Endothelial cell of umbilical vein (primary cell): ENCODE results near the gene TEC. TPM values are rescaled to one million over a fixed set of nuclear protein-coding genes. Genes with fewer than 3 reads are reported as not detected.

ENCODE experiments used
- BruUV-seq: library from RNA; stranded (reverse); fragments of 400-500 nt; replicated peaks from 2 replicates; lab custom pipeline; 2021; lab: Mats Ljungman, UMichigan
- CTCF ChIA-PET: fragments of 300-600, 350-600 bp; sonication (Branson Sonifier 250); formaldehyde crosslinking; loops from one replicate; lab custom pipeline; 2021; ENCODE audit warnings: antibody characterized with exemption, inconsistent platforms; lab: Charles Lee
- POLR2A ChIA-PET: fragments of 300-600, 350-600 bp; sonication (Branson Sonifier 250); formaldehyde crosslinking; loops from one replicate; lab custom pipeline; 2021; ENCODE audit warnings: antibody characterized with exemption, inconsistent platforms; lab: Charles Lee
- DNase-seq: peaks from one replicate; pipeline ENCODE4 v3.0.0-alpha.2; 2011; ENCODE audit warnings: low read depth, low spot score
- FAIRE-seq: peaks from 2 replicates; lab custom pipeline; 2011; peaks lifted over from hg19 to GRCh38; lab: Jason Lieb, UNC
- H2AFZ ChIP-seq: 2 replicates; pipeline ENCODE4 v1.6.0; 2012; ENCODE audit warnings: low read depth, low read length, control low read depth, inconsistent platforms
- H3K27ac ChIP-seq: 2 replicates; pipeline ENCODE4 v1.5.1; 2011; ENCODE audit warnings: low read depth, mild to moderate bottlenecking, control low read depth, low read length, moderate library complexity; ENCODE audit not compliant: insufficient read depth
- H3K27me3 ChIP-seq, 2 experiments: 2 replicates each; pipeline versions ENCODE4 v1.6.0 to v1.6.1; 2011; ENCODE audit warnings: low read length in 2 of 2, mixed read lengths in 1 of 2; ENCODE audit not compliant: control insufficient read depth in 2 of 2, insufficient read depth in 2 of 2
- H3K36me3 ChIP-seq, 2 experiments: 2 replicates in 1 of 2; 3 replicates in 1 of 2; pipeline ENCODE4 v1.5.1; 2011; ENCODE audit warnings: low read length in 2 of 2, mild to moderate bottlenecking in 1 of 2, moderate library complexity in 1 of 2; ENCODE audit not compliant: control insufficient read depth in 2 of 2, insufficient read depth in 2 of 2; ENCODE audit errors: extremely low read depth in 1 of 2
- H3K4me1 ChIP-seq: 3 replicates; pipeline ENCODE4 v1.5.1; 2011; ENCODE audit warnings: mild to moderate bottlenecking, low read length; ENCODE audit not compliant: control insufficient read depth, insufficient read depth; ENCODE audit errors: extremely low read depth
- H3K4me2 ChIP-seq: 2 replicates; pipeline ENCODE4 v1.6.1; 2011; ENCODE audit warnings: low read length, control low read depth, mixed read lengths; ENCODE audit not compliant: insufficient read depth
- H3K4me3 ChIP-seq, 3 experiments: fragments of 200-600 bp in 1 of 3; sonication (generic), shearing (Covaris generic) in 1 of 3; replicated peaks in 1 of 3; 2 replicates each; pipeline ENCODE4 v1.5.1; 2011 to 2016; ENCODE audit warnings: control low read depth in 3 of 3, low read length in 3 of 3, mild to moderate bottlenecking in 2 of 3, inconsistent platforms in 1 of 3, low read depth in 1 of 3, moderate library complexity in 1 of 3; ENCODE audit not compliant: insufficient read depth in 1 of 3
- H3K79me2 ChIP-seq: 2 replicates; pipeline ENCODE4 v1.6.0; 2012; ENCODE audit warnings: low read length, inconsistent platforms; ENCODE audit not compliant: control insufficient read depth, insufficient read depth
- H3K9ac ChIP-seq: replicated peaks from 2 replicates; pipeline ENCODE3; 2011; ENCODE audit warnings: low read length, control low read depth; ENCODE audit not compliant: insufficient read depth; ENCODE audit errors: extremely low read depth
- H3K9me1 ChIP-seq: replicated peaks from 3 replicates; pipeline ENCODE4 v1.6.0; 2011; ENCODE audit warnings: mild to moderate bottlenecking, low read length; ENCODE audit not compliant: control insufficient read depth, insufficient read depth; ENCODE audit errors: extremely low read depth
- H3K9me3 ChIP-seq: replicated peaks from 2 replicates; pipeline ENCODE4 v1.5.1; 2012; ENCODE audit warnings: low read length, inconsistent platforms; ENCODE audit not compliant: control insufficient read depth, insufficient read depth
- H4K20me1 ChIP-seq: replicated peaks from 2 replicates; pipeline ENCODE3; 2011; ENCODE audit warnings: mild to moderate bottlenecking, low read length; ENCODE audit not compliant: control insufficient read depth, insufficient read depth; ENCODE audit errors: extremely low read depth
- CTCF ChIP-seq, 2 donors: IDR thresholded peaks; 1 replicate in 1 of 2; 2 replicates in 1 of 2; pipeline ENCODE4 v1.5.1; 2011; ENCODE audit warnings: low read length in 2 of 2, mild to moderate bottlenecking in 2 of 2, moderate library complexity in 2 of 2, control low read depth in 1 of 2, inconsistent platforms in 1 of 2, low read depth in 1 of 2; ENCODE audit not compliant: insufficient read depth in 1 of 2; ENCODE audit errors: extremely low read depth in 1 of 2
- EZH2 ChIP-seq: IDR thresholded peaks from 2 replicates; pipeline ENCODE4 v1.6.1; 2012; ENCODE audit warnings: borderline replicate concordance, low read depth, mild to moderate bottlenecking, moderate library complexity, low read length, inconsistent platforms; ENCODE audit not compliant: severe bottlenecking
- FOS ChIP-seq: IDR thresholded peaks from 2 replicates; pipeline ENCODE4 v1.6.1; 2011; ENCODE audit warnings: mild to moderate bottlenecking, low read length, moderate library complexity, borderline replicate concordance; ENCODE audit not compliant: insufficient read depth
- GATA2 ChIP-seq: IDR thresholded peaks from 2 replicates; pipeline ENCODE4 v1.7.0; 2011; ENCODE audit warnings: low read depth, mild to moderate bottlenecking, moderate library complexity, mixed read lengths, low read length; ENCODE audit not compliant: insufficient read length, insufficient read depth
- JUN ChIP-seq: IDR thresholded peaks from 2 replicates; pipeline ENCODE4 v1.6.1; 2011; ENCODE audit warnings: borderline replicate concordance, low read depth; ENCODE audit not compliant: insufficient read length, insufficient read depth
- MYC ChIP-seq: IDR thresholded peaks from one replicate; pipeline ENCODE4 v1.6.1; 2011; ENCODE audit warnings: mild to moderate bottlenecking, low read depth, low read length
- POLR2A ChIP-seq: IDR thresholded peaks from 2 replicates; pipeline ENCODE4 v1.6.1; 2012; ENCODE audit warnings: low read depth, mild to moderate bottlenecking, control low read depth, low read length
- POLR2AphosphoS5 ChIP-seq: IDR thresholded peaks from 2 replicates; pipeline ENCODE4 v1.6.1; 2012; ENCODE audit warnings: low read depth, mild to moderate bottlenecking, control low read depth, low read length, moderate library complexity; ENCODE audit not compliant: insufficient read depth
- dilution Hi-C: fragments of 300-500 bp; cut with MboI; formaldehyde crosslinking; loops from one replicate; pipeline ENCODE4 v1.15.0; 2019; ENCODE audit warnings: low sequenced_read_pairs; ENCODE audit not compliant: extremely low pct_ligation_motif_present
- intact Hi-C: fragments of 100-400 bp; cut with micrococcal nuclease; formaldehyde crosslinking; loops from one replicate; pipeline ENCODE4 v1.10.0; 2022
- polyA plus RNA-seq, 4 experiments: library from polyadenylated mRNA; depleted of rRNA in 3 of 4; stranded (reverse) in 3 of 4; unstranded in 1 of 4; fragments of >200 nt; gene quantifications; 2 replicates each; pipeline versions ENCODE4 v1.2.1 to v1.2.3, GENCODE V29; 2011 to 2012; ENCODE audit warnings: missing spikeins in 1 of 4
- total RNA-seq: library from RNA; stranded (reverse); gene quantifications from 2 replicates; pipeline ENCODE4 v1.2.3, GENCODE V29; 2021
- TF ChIP-seq, protein P1 (sequence below): IDR thresholded peaks from 2 replicates; pipeline ENCODE4 v1.6.1; 2011; ENCODE audit not compliant: insufficient read depth, insufficient read length

TEC gene
- total and polyA plus RNA-seq, 2 donors (not counting 3 experiments of a cell fraction or from before 2014, with no cell fraction given) = 0.08 to 0.86 TPM

GRCh38 chr4:48308901-48309300 is 39.3 kb upstream of the TEC start:
- peaks cover 4 to 10% of the 10 kb centered on the region in 2 experiments for H3K27me3 ChIP-seq
- H3K4me2 ChIP-seq = no peak overlapping the region
- intact Hi-C loops = no loop called here
- DNase-seq (no peak), FAIRE-seq (no peak)
- H3K4me1 ChIP-seq = no peaks in the 10 kb centered on the region
- TF ChIP-seq CTCF (IDR thresholded peaks at IDR 0.05; ENCODE audit: extremely low read depth in 1 of 2, insufficient read depth in 1 of 2, low read depth in 1 of 2, low read length in 2 of 2) (no peak), POLR2A (no peak), GATA2 (no peak), POLR2AphosphoS5 (no peak), JUN (no peak), FOS (no peak), MYC (no peak), EZH2 (no peak)
- TF ChIP-seq, protein P1, sequence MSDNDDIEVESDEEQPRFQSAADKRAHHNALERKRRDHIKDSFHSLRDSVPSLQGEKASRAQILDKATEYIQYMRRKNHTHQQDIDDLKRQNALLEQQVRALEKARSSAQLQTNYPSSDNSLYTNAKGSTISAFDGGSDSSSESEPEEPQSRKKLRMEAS = no peak
- H3K9me3 ChIP-seq = no peaks in the 10 kb centered on the region
- H3K79me2 ChIP-seq = no peaks in the 10 kb centered on the region
- H4K20me1 ChIP-seq = no peaks in the 10 kb centered on the region
- H3K9me1 ChIP-seq = no peaks in the 10 kb centered on the region
- no TSS peak for BruUV-seq
- no peak overlapping the region for H3K9ac ChIP-seq
- no peak overlapping the region for H2AFZ ChIP-seq
- H3K4me3 ChIP-seq = no peak overlapping the region
- no peak overlapping the region for H3K27ac ChIP-seq
- ChIA-PET CTCF (interaction anchor here (0.7 to 1.2 kb wide), 2 partner anchors 13 to 238 kb away, joined by 3 to 5 read pairs; no protein-coding TSS in a partner anchor), POLR2A (no interaction called here)
- H3K36me3 ChIP-seq = no peaks in the 10 kb centered on the region
- dilution Hi-C loops = no loop called here
